Activated T-helper 1 cell treated with anti-CD3 and anti-CD28 coated beads, Interleukin-12 subunit alpha, Interleukin-12 subunit beta, Interleukin-2, Interleukin-4 antibody, amounts not matched to agents 30 ng/mL and 10 ng/mL and 1 ng/mL, durations not matched to agents 14 hours and 24 hours and 36 hours (primary cell): ENCODE data around the gene BCDIN3D. TPM values are rescaled to one million over a fixed set of nuclear protein-coding genes. Genes with fewer than 3 reads are reported as not detected.

ENCODE experiments used
- DNase-seq: peaks from one replicate; pipeline ENCODE4 v3.0.0; 2021; ENCODE audit warnings: low spot score
- H3K27ac Mint-ChIP-seq: one replicate; pipeline ENCODE4 v1.8.0; 2021; ENCODE audit warnings: mild to moderate bottlenecking, mixed read lengths
- H3K27me3 Mint-ChIP-seq: one replicate; pipeline ENCODE4 v1.8.0; 2022; ENCODE audit warnings: mild to moderate bottlenecking, moderate library complexity, mixed read lengths; ENCODE audit not compliant: insufficient read depth
- H3K36me3 Mint-ChIP-seq: one replicate; pipeline ENCODE4 v1.8.0; 2021; ENCODE audit warnings: low read depth, mixed read lengths
- H3K4me1 Mint-ChIP-seq: one replicate; pipeline ENCODE4 v1.8.0; 2021; ENCODE audit warnings: low read depth, mixed read lengths
- H3K4me3 Mint-ChIP-seq: one replicate; pipeline ENCODE4 v1.8.0; 2021; ENCODE audit warnings: mild to moderate bottlenecking, moderate library complexity, mixed read lengths
- H3K9me3 Mint-ChIP-seq: one replicate; pipeline ENCODE4 v1.8.0; 2021; ENCODE audit warnings: mixed read lengths
- intact Hi-C: fragments of 100-400 bp; cut with micrococcal nuclease; formaldehyde crosslinking; loops from one replicate; pipeline ENCODE4 v1.15.1; 2024
- total RNA-seq: library from RNA; stranded (reverse); gene quantifications from 2 replicates; pipeline ENCODE4 v1.2.3, GENCODE V29; 2022

BCDIN3D gene, protein sequence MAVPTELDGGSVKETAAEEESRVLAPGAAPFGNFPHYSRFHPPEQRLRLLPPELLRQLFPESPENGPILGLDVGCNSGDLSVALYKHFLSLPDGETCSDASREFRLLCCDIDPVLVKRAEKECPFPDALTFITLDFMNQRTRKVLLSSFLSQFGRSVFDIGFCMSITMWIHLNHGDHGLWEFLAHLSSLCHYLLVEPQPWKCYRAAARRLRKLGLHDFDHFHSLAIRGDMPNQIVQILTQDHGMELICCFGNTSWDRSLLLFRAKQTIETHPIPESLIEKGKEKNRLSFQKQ
- 3.6 and 4.0 TPM in 2 replicates for total RNA-seq

DNA sequence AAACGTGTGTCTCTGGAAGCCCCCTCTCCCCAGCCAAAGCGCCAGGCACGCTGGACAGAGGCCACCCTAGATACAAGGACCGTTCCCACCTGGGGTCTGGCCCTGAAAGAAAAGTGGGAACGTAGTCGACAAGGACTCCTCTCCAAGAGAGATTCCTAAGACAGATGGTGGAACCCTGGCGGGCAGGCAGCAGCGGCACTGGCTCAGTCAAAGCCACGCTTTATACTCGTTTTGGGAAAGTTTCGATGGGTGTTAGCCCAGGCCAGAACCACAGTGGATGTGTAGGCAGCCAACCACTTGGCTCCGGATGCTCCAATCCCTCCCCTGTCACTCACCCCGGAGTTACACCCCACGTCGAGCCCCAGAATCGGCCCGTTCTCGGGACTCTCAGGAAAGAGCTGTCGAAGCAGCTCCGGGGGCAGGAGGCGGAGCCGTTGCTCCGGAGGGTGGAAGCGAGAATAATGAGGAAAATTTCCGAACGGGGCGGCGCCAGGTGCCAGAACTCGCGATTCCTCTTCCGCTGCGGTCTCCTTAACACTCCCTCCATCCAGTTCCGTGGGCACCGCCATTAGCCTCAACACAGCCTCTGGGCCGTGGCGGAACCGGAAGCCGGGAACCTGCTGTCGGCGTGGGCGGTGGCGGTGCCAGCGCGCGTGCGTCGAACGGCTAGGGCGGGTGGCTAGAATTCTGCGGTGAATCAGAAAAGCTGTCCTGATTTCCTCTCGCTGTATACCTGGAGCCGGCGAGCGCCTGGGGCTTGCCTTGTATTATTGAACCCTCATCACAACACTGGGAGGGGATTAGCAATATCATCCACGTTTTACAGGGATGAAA, at the start of gene BCDIN3D:
Gene BCDIN3D, minus strand, starts transcription at position 588 of the 834 bp plus-strand sequence. Its CDS starts 19 bp downstream, at position 569.
- Mint-ChIP-seq H3K4me3 (peak within 1 kb of the TSS; percentile 91), H3K36me3 (no peaks in the 10 kb centered on the region), H3K27me3 (peaks cover 1% of the 10 kb centered on the region), H3K9me3 (peaks cover 8% of the 10 kb centered on the region), H3K4me1 (peaks cover 29% of the 10 kb centered on the region), H3K27ac (peak within 1 kb of the TSS; percentile 84)
- intact Hi-C loops, result loop anchor here (1.0 to 5.0 kb wide), 6 partner anchors 14 to 275 kb away; partner anchors contain the start of genes MCRS1, NCKAP5L, PRPF40B and RACGAP1
- peak; percentile 91 for DNase-seq

DNA sequence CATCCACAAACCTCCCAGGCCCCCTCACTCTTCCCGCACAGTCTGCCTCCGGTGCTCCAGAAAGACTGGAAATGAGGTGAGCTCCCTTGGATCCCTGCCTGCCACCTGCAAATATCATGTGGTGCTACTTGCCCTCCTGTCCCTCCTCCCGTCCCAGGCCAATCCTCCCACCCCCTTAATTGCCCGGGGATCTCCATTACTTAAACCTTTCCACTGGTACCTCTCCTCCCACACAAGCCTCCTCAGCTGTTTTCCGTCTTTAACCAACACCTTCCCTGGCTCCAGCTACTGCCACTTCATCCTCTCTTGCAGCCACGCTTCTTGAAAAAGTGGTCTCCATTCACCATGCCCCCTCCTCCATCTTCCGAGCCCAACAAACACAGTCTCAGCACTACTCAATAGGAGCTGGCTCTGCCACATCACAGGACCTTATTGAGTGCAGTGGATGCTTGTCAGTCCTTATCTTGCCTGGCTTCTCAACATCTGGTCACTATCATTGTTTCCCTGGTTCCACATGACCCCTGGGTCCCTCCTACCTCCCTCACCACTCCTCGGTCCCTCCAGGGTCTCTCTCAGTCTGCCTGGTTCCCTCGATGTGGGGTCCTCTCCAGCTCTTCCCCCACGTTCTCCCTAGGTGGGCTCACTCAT, 49.3 kb upstream of the BCDIN3D start:
- intact Hi-C loops, result no loop called here
- H3K27ac Mint-ChIP-seq, result no peak overlapping the region
- H3K27me3 Mint-ChIP-seq, result peaks cover 2% of the 10 kb centered on the region
- no peak for DNase-seq
- no peak overlapping the region for H3K4me3 Mint-ChIP-seq
- no peaks in the 10 kb centered on the region for H3K36me3 Mint-ChIP-seq
- no peaks in the 10 kb centered on the region for H3K4me1 Mint-ChIP-seq
- H3K9me3 Mint-ChIP-seq, result no peaks in the 10 kb centered on the region

DNA sequence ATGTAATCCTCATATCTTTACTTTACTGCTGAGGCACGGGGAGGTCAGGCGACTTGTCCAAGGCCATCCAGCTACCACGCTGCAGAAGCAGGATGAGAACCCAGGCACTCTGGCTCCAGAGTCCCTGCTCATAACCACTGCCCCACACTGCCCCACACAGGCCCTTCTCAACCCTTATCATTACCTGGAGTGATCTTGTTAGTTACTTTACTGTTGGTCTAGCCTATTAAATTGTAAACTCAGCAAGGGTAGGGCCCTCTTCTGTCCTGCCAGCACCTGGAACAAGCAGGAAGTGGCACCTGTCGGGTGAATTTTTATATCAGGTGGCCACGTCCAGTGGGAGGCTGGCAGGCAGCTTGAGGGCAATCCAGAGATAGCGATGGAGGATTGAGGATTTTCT, 48.6 kb upstream of the BCDIN3D start:
- Mint-ChIP-seq H3K27ac (no peak overlapping the region), H3K36me3 (no peaks in the 10 kb centered on the region), H3K27me3 (peaks cover 2% of the 10 kb centered on the region), H3K4me1 (no peaks in the 10 kb centered on the region), H3K4me3 (no peak overlapping the region), H3K9me3 (no peaks in the 10 kb centered on the region)
- no peak for DNase-seq
- intact Hi-C loops, result no loop called here

DNA sequence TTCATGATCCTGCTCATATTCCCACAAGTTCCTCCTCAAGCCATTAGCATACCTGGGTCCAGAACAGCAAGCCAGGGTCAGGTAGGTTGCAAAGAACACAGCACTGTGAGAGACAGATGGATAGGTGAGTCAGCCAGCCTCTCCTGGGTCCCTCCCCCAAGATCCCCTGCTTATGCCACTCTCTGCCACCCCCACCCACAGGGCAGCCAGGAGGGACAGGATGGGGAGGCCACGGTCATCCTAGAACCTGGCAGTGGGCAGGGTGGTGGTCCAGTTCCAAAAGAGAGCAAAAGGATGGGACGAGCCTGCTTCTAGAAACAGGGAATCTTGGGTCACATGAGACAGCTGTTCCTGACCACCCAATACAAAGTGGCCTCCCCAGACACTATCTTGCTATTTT, 48.1 kb upstream of the BCDIN3D start:
- H3K27ac Mint-ChIP-seq, result no peak overlapping the region

DNA sequence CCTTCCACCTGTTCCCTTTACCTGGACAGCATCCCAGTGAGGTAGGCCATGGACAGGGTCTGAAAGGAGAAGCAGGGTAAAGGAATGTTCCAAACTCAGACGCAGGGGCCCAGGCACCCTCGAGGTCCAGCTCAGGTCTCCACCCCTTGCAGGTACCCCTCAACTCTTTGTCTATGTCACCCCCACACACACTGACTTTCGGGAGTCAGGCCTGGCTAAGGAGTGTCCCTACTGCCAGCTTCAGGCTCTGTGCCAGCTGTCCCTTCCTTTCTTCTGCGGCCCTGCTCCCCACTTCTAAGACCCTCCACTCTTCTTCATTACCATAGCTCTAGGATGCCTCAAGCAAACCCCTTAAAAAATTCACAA, 47.2 kb upstream of the BCDIN3D start:
- Mint-ChIP-seq H3K9me3 (no peaks in the 10 kb centered on the region), H3K4me1 (no peaks in the 10 kb centered on the region), H3K27ac (no peak overlapping the region), H3K4me3 (no peak overlapping the region), H3K27me3 (peaks cover 6% of the 10 kb centered on the region), H3K36me3 (no peaks in the 10 kb centered on the region)
- intact Hi-C loops, result no loop called here
- DNase-seq, result no peak

More for the DNA sequence above, 48.1 kb upstream of the BCDIN3D start:
- no peaks in the 10 kb centered on the region for H3K36me3 Mint-ChIP-seq
- H3K27me3 Mint-ChIP-seq, result peaks cover 2% of the 10 kb centered on the region
- H3K4me1 Mint-ChIP-seq, result no peaks in the 10 kb centered on the region
- DNase-seq, result no peak
- H3K4me3 Mint-ChIP-seq, result no peak overlapping the region
- intact Hi-C loops, result no loop called here
- H3K9me3 Mint-ChIP-seq, result no peaks in the 10 kb centered on the region

DNA sequence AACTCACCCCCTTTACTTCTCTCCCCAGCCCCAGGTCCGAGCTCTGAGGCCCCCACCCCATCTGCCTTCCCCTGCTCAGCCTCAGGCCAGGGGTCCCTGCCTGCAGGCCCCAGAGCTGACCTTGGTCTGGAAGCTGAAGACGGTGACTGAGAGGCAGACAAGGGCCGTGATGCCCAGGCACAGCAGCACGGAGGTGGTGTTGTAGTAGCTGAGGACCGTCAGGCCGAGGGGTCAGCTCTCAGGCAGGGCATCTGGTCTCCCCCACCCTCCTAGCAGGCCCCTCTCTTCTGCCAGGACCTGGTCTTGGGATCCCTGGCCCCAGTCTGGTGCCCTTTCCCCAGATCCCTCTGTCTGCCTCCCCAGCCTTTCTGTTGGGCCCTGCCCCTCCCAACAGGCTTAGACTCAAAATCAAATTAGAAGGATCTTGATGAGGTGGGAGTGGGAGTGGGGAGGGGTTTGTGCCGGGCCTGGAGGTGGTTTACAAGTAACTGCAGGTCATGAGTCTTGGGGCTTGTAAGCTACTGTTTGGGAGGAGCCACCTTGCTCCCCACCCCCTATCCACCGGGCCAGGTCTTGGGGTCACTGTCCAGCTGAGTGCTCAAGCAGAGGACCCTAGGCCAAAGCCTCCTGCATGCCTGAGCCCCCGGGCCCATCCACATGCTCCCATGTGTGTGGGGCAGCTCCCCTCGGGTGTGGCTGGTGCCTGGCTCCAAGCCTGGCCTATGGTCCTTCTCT, 46.6 kb upstream of the BCDIN3D start:
- intact Hi-C loops, result no loop called here
- Mint-ChIP-seq H3K4me1 (no peaks in the 10 kb centered on the region), H3K4me3 (no peak overlapping the region), H3K9me3 (no peaks in the 10 kb centered on the region), H3K27me3 (peaks cover 7% of the 10 kb centered on the region), H3K36me3 (no peaks in the 10 kb centered on the region), H3K27ac (no peak overlapping the region)
- DNase-seq, result no peak

DNA sequence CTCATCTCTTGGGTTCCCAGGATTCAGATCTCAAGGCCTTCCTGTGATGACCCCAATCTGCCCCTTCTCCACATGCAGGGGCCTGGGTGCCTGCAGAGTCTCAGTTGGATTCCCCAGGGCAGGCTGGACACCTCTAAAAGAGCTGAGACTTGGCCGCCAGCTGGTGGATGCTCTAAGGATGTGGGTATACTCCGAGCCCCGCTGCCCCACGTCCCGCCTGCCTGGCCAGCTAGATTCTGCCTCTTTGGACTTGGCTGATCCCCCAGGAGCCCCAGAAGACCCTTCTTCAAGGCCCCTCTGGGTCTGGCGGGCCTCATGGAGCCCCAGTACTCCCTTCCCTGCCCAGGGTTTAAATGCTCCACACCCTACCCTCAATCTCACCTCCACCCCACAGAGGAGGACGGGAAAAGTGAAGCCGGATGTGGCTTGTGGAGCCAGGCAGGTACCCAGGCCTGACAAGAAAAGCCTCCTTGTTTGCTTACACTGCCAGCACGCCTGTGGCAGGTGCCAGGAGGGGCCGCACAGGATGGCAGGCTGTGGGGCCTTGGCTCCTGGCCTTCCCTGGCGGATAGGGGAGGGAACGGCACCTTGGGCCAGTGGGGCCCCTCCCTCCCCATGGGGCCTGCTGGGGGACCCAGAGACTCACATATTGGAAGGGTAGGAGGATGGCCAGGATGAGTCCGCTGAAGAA, 45.7 kb upstream of the BCDIN3D start:
- intact Hi-C loops, result no loop called here
- Mint-ChIP-seq H3K4me3 (no peak overlapping the region), H3K9me3 (no peaks in the 10 kb centered on the region), H3K36me3 (no peaks in the 10 kb centered on the region), H3K27ac (no peak overlapping the region), H3K4me1 (no peaks in the 10 kb centered on the region), H3K27me3 (peaks cover 13% of the 10 kb centered on the region)
- DNase-seq, result no peak

DNA sequence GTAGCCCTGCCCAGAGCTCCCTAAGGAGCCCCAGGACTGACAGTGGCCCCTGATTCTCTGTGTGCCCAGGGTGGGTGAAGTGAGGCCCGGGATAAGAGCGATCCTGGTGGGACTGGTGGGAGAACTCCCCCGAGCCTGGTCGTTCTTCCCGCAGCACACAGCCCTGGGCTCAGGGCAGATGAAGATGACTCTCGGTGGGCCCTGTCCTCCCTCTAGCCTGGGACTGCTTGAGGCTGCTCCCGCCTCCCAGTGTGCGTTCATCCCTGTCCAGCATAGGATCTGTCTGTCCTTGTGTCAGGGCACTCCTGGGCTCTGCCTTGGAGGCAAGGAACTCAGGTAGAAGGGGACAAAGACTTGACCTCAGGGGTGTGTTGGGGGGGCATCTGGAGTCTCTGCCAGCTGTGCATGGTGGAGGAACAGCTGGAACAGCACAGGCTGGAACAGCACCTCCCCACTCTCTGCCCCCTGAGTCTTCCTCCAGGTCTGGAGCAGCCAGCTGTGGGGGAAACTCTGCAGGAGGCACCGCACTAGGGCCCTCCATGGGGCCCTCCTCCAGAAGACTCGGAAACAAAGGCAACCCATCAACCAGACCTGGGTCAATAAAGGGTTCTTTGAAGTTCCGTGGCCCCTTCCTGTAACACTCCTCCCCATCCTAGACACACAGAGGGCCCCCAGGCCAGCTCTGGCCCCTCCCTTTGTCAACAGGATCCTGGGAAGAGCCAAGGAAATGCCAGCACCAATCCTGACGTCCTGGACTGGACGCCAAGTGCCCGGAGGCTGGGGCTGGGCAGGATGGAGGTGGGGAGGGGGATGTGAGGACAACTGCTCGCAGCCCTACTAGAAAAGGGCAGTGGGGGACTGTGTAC, 44.9 kb upstream of the BCDIN3D start:
- intact Hi-C loops, result no loop called here
- Mint-ChIP-seq H3K4me3 (no peak overlapping the region), H3K9me3 (no peaks in the 10 kb centered on the region), H3K27me3 (peaks cover 15% of the 10 kb centered on the region), H3K27ac (no peak overlapping the region), H3K36me3 (no peaks in the 10 kb centered on the region), H3K4me1 (no peaks in the 10 kb centered on the region)
- no peak for DNase-seq

DNA sequence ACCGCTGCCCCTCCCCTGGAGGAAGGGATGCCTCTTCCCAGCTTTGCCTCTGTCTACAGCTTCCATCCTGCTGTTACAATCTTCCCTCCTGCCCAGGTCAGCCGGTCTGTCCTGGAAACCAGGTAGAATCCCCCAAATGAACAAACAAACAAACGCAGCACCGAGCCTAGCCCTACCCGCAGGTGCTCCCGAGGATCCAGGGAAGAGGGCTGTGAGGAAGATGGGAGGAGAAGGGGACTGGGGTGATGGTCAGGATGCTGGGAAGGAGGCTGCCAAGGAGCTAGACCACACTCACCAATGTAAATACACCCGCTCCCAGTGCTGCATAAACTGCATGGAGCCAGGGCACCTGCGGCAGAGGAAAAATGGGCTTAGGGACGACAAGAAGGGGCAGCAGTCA, 44.2 kb upstream of the BCDIN3D start:
- H3K9me3 Mint-ChIP-seq, result no peaks in the 10 kb centered on the region
- no peak overlapping the region for H3K4me3 Mint-ChIP-seq
- intact Hi-C loops, result no loop called here
- H3K27ac Mint-ChIP-seq, result no peak overlapping the region
- H3K36me3 Mint-ChIP-seq, result no peaks in the 10 kb centered on the region
- no peaks in the 10 kb centered on the region for H3K4me1 Mint-ChIP-seq
- DNase-seq, result no peak
- peaks cover 15% of the 10 kb centered on the region for H3K27me3 Mint-ChIP-seq

DNA sequence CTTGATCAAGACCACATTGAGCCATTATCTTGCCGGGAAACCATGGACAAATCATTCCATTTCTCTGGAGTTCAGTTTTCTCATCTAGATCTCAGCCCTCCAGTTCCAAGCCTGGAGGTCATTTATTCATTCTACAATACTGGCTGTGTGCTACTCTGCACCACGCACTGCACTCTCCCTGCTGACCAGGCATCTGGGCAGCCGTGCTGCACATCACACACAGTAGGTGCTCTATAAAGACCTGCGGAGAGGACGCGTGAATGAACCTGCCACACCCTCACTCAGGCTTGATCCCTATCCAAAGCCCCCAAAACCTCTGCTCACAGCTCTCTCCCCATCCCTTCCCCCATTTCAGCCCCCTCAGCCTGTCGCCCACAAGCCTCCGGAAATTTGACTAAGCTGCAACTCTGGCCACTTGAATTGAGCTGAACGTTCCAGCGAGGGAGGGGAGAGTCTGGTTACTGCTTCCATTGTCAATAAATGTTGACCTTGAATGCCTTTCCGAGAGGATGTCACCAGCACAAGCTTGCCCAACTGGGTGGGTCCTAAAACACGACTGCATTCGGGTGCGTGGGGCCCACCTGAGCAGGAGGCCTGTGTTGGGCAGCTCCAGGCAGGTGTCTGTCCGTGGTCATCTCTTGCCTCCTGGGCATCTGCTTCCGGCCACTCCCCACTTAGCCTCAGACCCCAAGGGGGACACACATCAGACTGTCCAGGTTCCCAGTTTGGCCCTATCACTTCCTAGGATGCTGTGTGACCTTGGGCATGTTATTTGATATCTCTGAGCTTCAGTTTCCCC, 43.0 kb upstream of the BCDIN3D start:
- Mint-ChIP-seq H3K36me3 (no peaks in the 10 kb centered on the region), H3K27ac (no peak overlapping the region), H3K27me3 (peaks cover 15% of the 10 kb centered on the region), H3K4me1 (no peaks in the 10 kb centered on the region), H3K4me3 (no peak overlapping the region), H3K9me3 (no peaks in the 10 kb centered on the region)
- DNase-seq, result no peak
- intact Hi-C loops, result no loop called here

DNA sequence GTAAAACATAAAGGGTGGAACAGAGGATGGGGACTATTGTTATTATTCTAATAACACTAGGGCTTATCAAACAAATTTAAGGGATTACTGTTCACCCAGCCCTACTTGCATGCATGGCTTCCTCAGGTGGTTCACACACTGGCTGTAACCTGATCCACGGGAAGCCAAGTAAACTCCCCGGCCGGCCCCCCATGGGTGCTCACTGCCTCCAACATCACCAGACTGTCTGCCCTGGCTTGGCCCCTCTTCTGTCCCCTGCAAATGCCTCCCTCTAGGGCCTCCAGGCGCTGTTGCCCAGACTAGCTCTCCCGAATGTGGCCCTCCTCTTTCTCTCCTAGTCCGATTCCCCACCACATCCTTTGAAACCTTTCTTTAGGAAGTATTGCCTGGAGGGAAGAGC, 42.2 kb upstream of the BCDIN3D start:
- Mint-ChIP-seq H3K4me1 (no peaks in the 10 kb centered on the region), H3K27ac (no peak overlapping the region), H3K27me3 (peaks cover 15% of the 10 kb centered on the region), H3K9me3 (peaks cover 7% of the 10 kb centered on the region), H3K4me3 (no peak overlapping the region), H3K36me3 (no peaks in the 10 kb centered on the region)
- no peak for DNase-seq
- intact Hi-C loops, result no loop called here
